Esophagus muscularis mucosa (tissue), 4 donors: Measurements from ENCODE around the gene SOAT2.

Source experiments
- EP300 ChIP-seq: sonication (generic); formaldehyde crosslinking; IDR thresholded peaks from one replicate; pipeline ENCODE4 v1.6.1; 2017; ENCODE audit warnings: antibody characterized with exemption
- POLR2A ChIP-seq: fragments of 450-650 bp; IDR thresholded peaks from one replicate; pipeline ENCODE4 v1.6.1; 2017; ENCODE audit warnings: antibody characterized with exemption, moderate library complexity, mild to moderate bottlenecking, low read depth
- TF ChIP-seq, protein P1 (sequence below), 3 experiments: fragments of 200-600 bp in 2 of 3; fragments of 450-650 bp in 1 of 3; sonication (generic) in 2 of 3; IDR thresholded peaks; one replicate each; pipeline ENCODE4 v1.5.1; 2017 to 2019; ENCODE audit warnings: antibody characterized with exemption in 3 of 3, mild to moderate bottlenecking in 2 of 3, moderate library complexity in 1 of 3

DNA sequence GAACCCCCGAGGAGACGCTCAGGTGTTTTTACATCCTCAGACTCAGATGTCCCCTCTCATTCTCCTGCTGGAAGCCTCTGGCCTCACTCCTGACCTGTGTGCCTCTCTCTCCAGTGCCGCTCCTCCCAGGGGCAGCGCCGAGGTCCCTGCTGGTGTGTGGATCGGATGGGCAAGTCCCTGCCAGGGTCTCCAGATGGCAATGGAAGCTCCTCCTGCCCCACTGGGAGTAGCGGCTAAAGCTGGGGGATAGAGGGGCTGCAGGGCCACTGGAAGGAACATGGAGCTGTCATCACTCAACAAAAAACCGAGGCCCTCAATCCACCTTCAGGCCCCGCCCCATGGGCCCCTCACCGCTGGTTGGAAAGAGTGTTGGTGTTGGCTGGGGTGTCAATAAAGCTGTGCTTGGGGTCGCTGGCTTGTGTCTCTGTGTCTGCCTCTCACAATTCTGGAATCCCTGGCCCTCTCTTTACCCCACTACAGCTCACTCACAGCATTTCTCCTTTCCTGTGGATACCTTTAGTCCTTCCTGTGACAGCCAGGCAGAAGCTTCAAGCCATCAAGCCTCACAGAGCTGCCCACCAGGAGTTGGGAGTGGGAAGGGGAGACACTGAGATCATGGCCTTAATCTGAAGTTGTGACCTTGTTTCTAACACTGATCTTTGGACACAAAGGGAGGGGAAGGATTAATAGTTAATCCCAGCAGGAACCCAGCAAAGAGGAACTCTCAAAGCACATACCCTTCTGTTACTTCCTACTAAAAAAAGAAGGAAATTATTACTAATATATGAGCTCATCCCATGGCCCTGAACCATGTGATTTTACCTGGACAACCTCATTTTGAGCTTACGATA is 1.1 kb upstream of the SOAT2 start:
- TF ChIP-seq, protein P1, sequence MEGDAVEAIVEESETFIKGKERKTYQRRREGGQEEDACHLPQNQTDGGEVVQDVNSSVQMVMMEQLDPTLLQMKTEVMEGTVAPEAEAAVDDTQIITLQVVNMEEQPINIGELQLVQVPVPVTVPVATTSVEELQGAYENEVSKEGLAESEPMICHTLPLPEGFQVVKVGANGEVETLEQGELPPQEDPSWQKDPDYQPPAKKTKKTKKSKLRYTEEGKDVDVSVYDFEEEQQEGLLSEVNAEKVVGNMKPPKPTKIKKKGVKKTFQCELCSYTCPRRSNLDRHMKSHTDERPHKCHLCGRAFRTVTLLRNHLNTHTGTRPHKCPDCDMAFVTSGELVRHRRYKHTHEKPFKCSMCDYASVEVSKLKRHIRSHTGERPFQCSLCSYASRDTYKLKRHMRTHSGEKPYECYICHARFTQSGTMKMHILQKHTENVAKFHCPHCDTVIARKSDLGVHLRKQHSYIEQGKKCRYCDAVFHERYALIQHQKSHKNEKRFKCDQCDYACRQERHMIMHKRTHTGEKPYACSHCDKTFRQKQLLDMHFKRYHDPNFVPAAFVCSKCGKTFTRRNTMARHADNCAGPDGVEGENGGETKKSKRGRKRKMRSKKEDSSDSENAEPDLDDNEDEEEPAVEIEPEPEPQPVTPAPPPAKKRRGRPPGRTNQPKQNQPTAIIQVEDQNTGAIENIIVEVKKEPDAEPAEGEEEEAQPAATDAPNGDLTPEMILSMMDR (IDR thresholded peaks at IDR 0.05) = no peak
- TF ChIP-seq POLR2A = no peak
- TF ChIP-seq EP300 = no peak
